Mesenchymal stem cell (in vitro differentiated cells and primary cell): ENCODE data around the gene TCF7.
A peak's percentile ranks its signal among the peaks of the same experiment; 100 is the strongest.
"Not testable (repeated sequence)": the region's sequence is repeated elsewhere in the genome, so short reads cannot be mapped to it uniquely, and the experiment has no call there.

Experiments used
- DNase-seq: peaks from one replicate; pipeline ENCODE4 v3.0.0-alpha.2; 2013
- H2AFZ ChIP-seq: one replicate; pipeline ENCODE4 v1.6.1; 2013; ENCODE audit warnings: low read depth, mild to moderate bottlenecking, control low read depth, inconsistent platforms, low read length, moderate library complexity
- H2AK5ac ChIP-seq: 2 replicates; pipeline ENCODE4 v1.6.1; 2013; ENCODE audit warnings: low read length, moderate library complexity, mild to moderate bottlenecking, inconsistent platforms; ENCODE audit not compliant: severe bottlenecking
- H2BK120ac ChIP-seq: one replicate; pipeline ENCODE4 v1.6.1; 2013; ENCODE audit warnings: low read depth, mild to moderate bottlenecking, inconsistent platforms, low read length, moderate library complexity
- H2BK12ac ChIP-seq, 2 experiments: one replicate each; pipeline ENCODE4 v1.6.1; 2013; ENCODE audit warnings: inconsistent platforms in 2 of 2, low read length in 2 of 2, mild to moderate bottlenecking in 2 of 2, moderate library complexity in 2 of 2, control low read depth in 1 of 2
- H2BK15ac ChIP-seq: one replicate; pipeline ENCODE4 v1.6.1; 2013; ENCODE audit warnings: mild to moderate bottlenecking, low read depth, inconsistent platforms; ENCODE audit not compliant: poor library complexity, severe bottlenecking
- H2BK5ac ChIP-seq: 2 replicates; pipeline ENCODE4 v1.6.1; 2013; ENCODE audit warnings: low read depth, mild to moderate bottlenecking, low read length, control low read depth, inconsistent platforms; ENCODE audit not compliant: poor library complexity, severe bottlenecking
- H3K14ac ChIP-seq, 2 experiments: one replicate each; pipeline ENCODE4 v1.6.1; 2013; ENCODE audit warnings: inconsistent platforms in 2 of 2, low read length in 2 of 2, control low read depth in 1 of 2, mild to moderate bottlenecking in 1 of 2, moderate library complexity in 1 of 2
- H3K18ac ChIP-seq, 2 experiments: one replicate each; pipeline ENCODE4 v1.6.1; 2013; ENCODE audit warnings: inconsistent platforms in 2 of 2, low read length in 2 of 2, control low read depth in 1 of 2, low read depth in 1 of 2, mild to moderate bottlenecking in 1 of 2
- H3K23ac ChIP-seq, 2 experiments: one replicate each; pipeline ENCODE4 v1.6.1; 2013; ENCODE audit warnings: inconsistent platforms in 2 of 2, low read length in 2 of 2, mild to moderate bottlenecking in 2 of 2, moderate library complexity in 2 of 2, control low read depth in 1 of 2
- H3K27ac ChIP-seq: 2 replicates; pipeline ENCODE4 v1.5.1; 2013; ENCODE audit warnings: mild to moderate bottlenecking, moderate library complexity, low read length, control low read depth, inconsistent platforms; ENCODE audit not compliant: poor library complexity, severe bottlenecking
- H3K27me3 ChIP-seq, 2 experiments: 2 replicates each; pipeline versions ENCODE4 v1.6.1 to v1.7.0; 2013; ENCODE audit warnings: low read length in 2 of 2, mild to moderate bottlenecking in 2 of 2, moderate library complexity in 2 of 2, control low read depth in 1 of 2, inconsistent platforms in 1 of 2; ENCODE audit not compliant: control insufficient read depth in 1 of 2, insufficient read depth in 1 of 2
- H3K36me3 ChIP-seq, 2 experiments: 2 replicates each; pipeline versions ENCODE4 v1.6.1 to v1.7.0; 2013; ENCODE audit warnings: low read length in 2 of 2, control low read depth in 1 of 2, inconsistent platforms in 1 of 2, low read depth in 1 of 2, mild to moderate bottlenecking in 1 of 2; ENCODE audit not compliant: insufficient read depth in 2 of 2, control insufficient read depth in 1 of 2
- H3K4ac ChIP-seq, 2 experiments: one replicate each; pipeline ENCODE4 v1.6.1; 2013; ENCODE audit warnings: inconsistent platforms in 2 of 2, low read length in 2 of 2, mild to moderate bottlenecking in 2 of 2, moderate library complexity in 2 of 2, control low read depth in 1 of 2, low read depth in 1 of 2
- H3K4me1 ChIP-seq: 2 replicates; pipeline ENCODE4 v1.6.1; 2013; ENCODE audit warnings: low read depth, low read length, control low read depth; ENCODE audit not compliant: control insufficient read depth, insufficient read depth
- H3K4me2 ChIP-seq: 2 replicates; pipeline ENCODE4 v1.6.1; 2013; ENCODE audit warnings: low read length, mild to moderate bottlenecking, inconsistent platforms; ENCODE audit not compliant: poor library complexity, severe bottlenecking
- H3K4me3 ChIP-seq, 2 experiments: 2 replicates each; pipeline versions ENCODE4 v1.5.1 to v1.7.0; 2013; ENCODE audit warnings: low read length in 2 of 2, mild to moderate bottlenecking in 2 of 2, control low read depth in 1 of 2, low read depth in 1 of 2; ENCODE audit not compliant: insufficient read depth in 1 of 2
- H3K79me1 ChIP-seq: replicated peaks from 2 replicates; pipeline ENCODE4 v1.6.1; 2013; ENCODE audit warnings: mild to moderate bottlenecking, control low read depth, low read length, inconsistent platforms; ENCODE audit not compliant: poor library complexity, severe bottlenecking
- H3K9ac ChIP-seq: 2 replicates; pipeline ENCODE4 v1.7.0; 2013; ENCODE audit warnings: mild to moderate bottlenecking, low read length, moderate library complexity
- H3K9me3 ChIP-seq: 2 replicates; pipeline ENCODE4 v1.7.0; 2013; ENCODE audit warnings: mild to moderate bottlenecking, low read length; ENCODE audit not compliant: control insufficient read depth
- H4K8ac ChIP-seq: one replicate; pipeline ENCODE4 v1.6.1; 2013; ENCODE audit warnings: inconsistent platforms, mild to moderate bottlenecking, low read length, moderate library complexity
- H4K91ac ChIP-seq: one replicate; pipeline ENCODE4 v1.6.1; 2013; ENCODE audit warnings: mild to moderate bottlenecking, low read length, inconsistent platforms
- WGBS: methylation state at CpG from one replicate; pipeline ENCODE4 v1.1.7; 2013; ENCODE audit warnings: mixed read lengths; 5-methylcytosine and 5-hydroxymethylcytosine counted together

The TCF7 gene

DNA sequence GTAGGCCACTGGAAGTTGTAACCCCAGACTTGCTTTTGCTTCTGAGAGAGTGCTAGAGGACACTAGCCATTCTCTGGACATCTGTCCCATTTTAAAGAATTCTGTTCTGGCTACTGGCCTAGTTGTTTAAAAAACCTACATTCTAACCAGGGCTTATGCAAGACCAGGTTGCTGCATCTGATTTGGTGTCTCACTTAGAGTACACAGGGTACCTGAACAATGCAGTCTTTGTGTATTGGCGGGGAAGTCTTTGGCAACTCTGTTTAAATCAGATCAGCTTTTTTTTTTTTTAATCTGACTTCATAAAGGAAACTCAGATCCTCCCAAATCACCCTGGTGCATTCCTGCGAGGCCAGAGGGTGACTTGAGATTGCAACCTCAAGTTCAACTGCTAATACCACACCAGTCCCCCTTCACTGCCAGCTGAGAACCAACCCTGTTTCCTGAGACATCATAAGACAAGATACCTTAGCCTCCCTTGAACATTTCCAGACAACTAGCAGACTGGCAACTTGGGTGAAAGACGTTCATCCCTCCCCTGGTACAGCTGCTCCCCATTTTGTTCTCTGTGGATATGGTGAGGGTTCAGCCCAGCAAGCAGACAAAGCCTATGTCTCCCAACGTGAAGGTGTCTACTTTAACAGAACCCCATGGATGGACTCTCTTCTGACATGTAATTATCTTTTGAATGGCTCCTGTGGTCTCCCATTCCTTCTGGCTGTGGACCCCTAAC, 35.3 kb downstream of the TCF7 start:
- H3K27me3 ChIP-seq = no peaks in the 10 kb centered on the region
- no peak overlapping the region for H2BK5ac ChIP-seq
- peaks cover 5% of the 10 kb centered on the region for H3K4me1 ChIP-seq
- peak overlapping the region; percentile 16 for H3K9ac ChIP-seq
- no peaks in the 10 kb centered on the region for H3K9me3 ChIP-seq
- no peak overlapping the region for H2BK15ac ChIP-seq
- H2AK5ac ChIP-seq = no peak overlapping the region
- H3K4ac ChIP-seq = no peak overlapping the region
- no peak overlapping the region for H2BK12ac ChIP-seq
- no peak for DNase-seq
- no peak overlapping the region for H3K27ac ChIP-seq
- peaks cover 38% of the 10 kb centered on the region for H3K79me1 ChIP-seq
- H2BK120ac ChIP-seq = no peak overlapping the region
- peaks cover 41 to 90% of the 10 kb centered on the region in 2 experiments for H3K36me3 ChIP-seq
- no peak overlapping the region for H4K91ac ChIP-seq
- no peak overlapping the region for H3K4me2 ChIP-seq
- no peak overlapping the region for H2AFZ ChIP-seq
- H3K23ac ChIP-seq = no peak overlapping the region
- no peak overlapping the region for H3K4me3 ChIP-seq
- no peak overlapping the region for H3K14ac ChIP-seq
- H4K8ac ChIP-seq = no peak overlapping the region
- WGBS = 91% methylated on average over 4 of the region's 4 CpGs
- H3K18ac ChIP-seq = no peak overlapping the region

DNA sequence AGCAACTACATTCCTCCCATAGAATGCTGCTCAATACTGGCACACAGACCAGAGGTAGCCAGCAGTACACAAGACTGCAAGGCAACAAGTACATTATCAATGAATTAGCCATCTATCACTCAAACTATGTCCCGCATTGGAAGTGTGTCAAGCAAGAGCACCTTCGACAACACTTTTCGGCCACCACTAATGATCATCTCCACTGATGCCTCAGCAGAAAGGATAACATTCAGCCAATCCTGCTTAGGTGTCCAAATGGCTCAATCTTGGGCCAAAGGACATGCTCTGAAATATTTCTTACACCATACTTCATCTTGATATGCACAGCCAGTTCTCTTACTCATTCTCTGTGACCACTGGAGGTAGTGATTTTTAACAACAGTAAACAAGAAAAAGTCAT, 37.2 kb downstream of the TCF7 start:
- Histone ChIP-seq H3K4ac (no peak overlapping the region), H4K8ac (no peak overlapping the region), H3K27ac (no peak overlapping the region), H3K27me3 (no peaks in the 10 kb centered on the region), H2BK120ac (no peak overlapping the region), H4K91ac (no peak overlapping the region), H3K9ac (no peak overlapping the region), H3K36me3 (peaks cover 24 to 90% of the 10 kb centered on the region in 2 experiments), H3K4me1 (peaks cover 5% of the 10 kb centered on the region), H2BK15ac (no peak overlapping the region), H3K4me2 (no peak overlapping the region), H3K23ac (no peak overlapping the region), H2AK5ac (no peak overlapping the region), H3K9me3 (no peaks in the 10 kb centered on the region), H3K4me3 (no peak overlapping the region), H2AFZ (no peak overlapping the region), H2BK5ac (no peak overlapping the region), H2BK12ac (no peak overlapping the region), H3K79me1 (peaks cover 23% of the 10 kb centered on the region), H3K18ac (no peak overlapping the region), H3K14ac (no peak overlapping the region)
- 98% methylated on average over 3 of the region's 3 CpGs for WGBS
- DNase-seq = no peak

DNA sequence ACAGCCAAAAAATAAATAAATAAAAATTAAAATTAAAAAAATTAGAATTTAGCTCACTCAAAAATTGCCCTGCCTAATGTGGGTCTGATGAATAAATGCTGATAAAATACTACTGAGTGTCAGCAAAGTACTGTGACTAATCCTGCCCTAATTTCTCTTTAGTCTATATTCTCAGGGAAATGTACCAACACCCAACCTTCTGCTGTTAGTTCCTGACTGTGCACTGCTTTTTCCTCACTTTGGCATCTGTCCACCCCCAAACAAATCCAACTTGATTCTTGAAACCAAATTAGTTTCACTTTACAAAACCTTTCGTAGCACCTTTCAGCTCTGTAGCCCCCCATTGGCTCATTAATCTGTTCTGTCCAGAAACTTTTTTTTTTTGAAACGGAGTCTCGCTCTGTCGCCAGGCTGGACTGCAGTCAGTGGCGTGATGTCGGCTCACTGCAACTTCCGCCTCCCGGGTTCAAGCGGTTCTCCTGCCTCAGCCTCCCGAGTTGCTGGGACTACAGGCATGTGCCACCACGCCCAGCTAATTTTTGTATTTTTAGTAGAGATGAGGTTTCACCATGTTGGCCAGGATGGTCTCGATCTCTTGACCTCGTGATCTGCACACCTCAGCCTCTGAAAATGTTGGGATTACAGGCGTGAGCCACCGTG, 37.8 kb downstream of the TCF7 start:
- not testable (repeated sequence) for H3K27ac ChIP-seq, H2BK15ac ChIP-seq, H2AFZ ChIP-seq, H3K23ac ChIP-seq, H3K4me3 ChIP-seq, H3K9me3 ChIP-seq, H3K4me2 ChIP-seq, H2AK5ac ChIP-seq, H4K8ac ChIP-seq, DNase-seq, H4K91ac ChIP-seq, H3K14ac ChIP-seq, H3K18ac ChIP-seq, H3K4ac ChIP-seq, H3K4me1 ChIP-seq, H2BK5ac ChIP-seq, H2BK12ac ChIP-seq, H2BK120ac ChIP-seq, H3K27me3 ChIP-seq
- WGBS = 98% methylated on average over 13 of the region's 15 CpGs
- H3K36me3 ChIP-seq = peaks cover 20 to 90% of the 10 kb centered on the region in 2 experiments
- peak overlapping the region; percentile 42 for H3K9ac ChIP-seq
- H3K79me1 ChIP-seq = peaks cover 17% of the 10 kb centered on the region

DNA sequence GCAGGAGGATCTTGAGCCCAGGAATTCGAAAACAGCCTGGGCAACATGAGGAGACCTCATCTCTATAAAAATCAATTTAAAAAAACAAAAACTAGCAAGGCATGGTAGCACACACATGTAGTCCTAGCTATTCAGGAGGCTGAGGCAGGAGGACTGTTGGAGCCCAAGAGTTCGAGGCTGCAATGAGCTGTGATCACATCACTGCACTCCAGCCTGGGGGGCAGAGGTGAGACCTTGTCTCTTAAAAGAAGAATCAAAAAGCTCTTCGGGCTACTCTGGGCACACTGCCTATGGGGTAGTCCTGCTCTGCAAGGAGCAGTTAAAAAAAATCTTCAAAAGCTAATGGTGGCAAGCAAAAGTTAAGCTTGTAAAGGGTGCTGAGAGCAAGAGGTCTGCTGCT, 38.8 kb downstream of the TCF7 start:
- H2BK15ac ChIP-seq = no peak overlapping the region
- H2BK120ac ChIP-seq = no peak overlapping the region
- no peak overlapping the region for H2AFZ ChIP-seq
- no peak overlapping the region for H4K8ac ChIP-seq
- H3K4me3 ChIP-seq = no peak overlapping the region
- H3K18ac ChIP-seq = no peak overlapping the region
- H3K79me1 ChIP-seq = peaks cover 15% of the 10 kb centered on the region
- H3K27ac ChIP-seq = no peak overlapping the region
- no peak overlapping the region for H3K9ac ChIP-seq
- no peaks in the 10 kb centered on the region for H3K9me3 ChIP-seq
- H2AK5ac ChIP-seq = no peak overlapping the region
- H4K91ac ChIP-seq = no peak overlapping the region
- no peak overlapping the region for H2BK5ac ChIP-seq
- DNase-seq = no peak
- H2BK12ac ChIP-seq = no peak overlapping the region
- H3K14ac ChIP-seq = no peak overlapping the region
- H3K4me1 ChIP-seq = peaks cover under 1% of the 10 kb centered on the region
- H3K27me3 ChIP-seq = no peaks in the 10 kb centered on the region
- no peak overlapping the region for H3K4me2 ChIP-seq
- WGBS = 90% methylated on average over 3 of the region's 3 CpGs
- H3K4ac ChIP-seq = no peak overlapping the region
- peaks cover 19 to 95% of the 10 kb centered on the region in 2 experiments for H3K36me3 ChIP-seq
- no peak overlapping the region for H3K23ac ChIP-seq
